ENCODE data around the gene C1GALT1. TPM values are rescaled to one million over a fixed set of nuclear protein-coding genes. Genes with fewer than 3 reads are reported as not detected.
"Not testable (repeated sequence)": the region's sequence is repeated elsewhere in the genome, so short reads cannot be mapped to it uniquely, and the experiment has no call there.

The C1GALT1 gene
- total RNA-seq, 1 donor from 2014 or later, result 37.6 TPM

GRCh38 chr7:7152315-7152714, 30.0 kb upstream of the C1GALT1 start:
- no peak for DNase-seq (ENCODE audit: low spot score)
- Mint-ChIP-seq H3K9me3 (peaks cover 40% of the 10 kb centered on the region), H3K4me1 (ENCODE audit: low read depth) (peaks cover 24% of the 10 kb centered on the region), H3K36me3 (ENCODE audit: low read depth) (peaks cover 19% of the 10 kb centered on the region), H3K27me3 (ENCODE audit: low read depth) (no peaks in the 10 kb centered on the region), H3K4me3 (ENCODE audit: low read depth) (no peak overlapping the region), H3K27ac (no peak overlapping the region)
- intact Hi-C loops (cut with micrococcal nuclease), result loop anchor here (10.0 kb wide), 1 partner anchor 812 kb away; the partner anchor contains the start of gene GLCCI1

DNA sequence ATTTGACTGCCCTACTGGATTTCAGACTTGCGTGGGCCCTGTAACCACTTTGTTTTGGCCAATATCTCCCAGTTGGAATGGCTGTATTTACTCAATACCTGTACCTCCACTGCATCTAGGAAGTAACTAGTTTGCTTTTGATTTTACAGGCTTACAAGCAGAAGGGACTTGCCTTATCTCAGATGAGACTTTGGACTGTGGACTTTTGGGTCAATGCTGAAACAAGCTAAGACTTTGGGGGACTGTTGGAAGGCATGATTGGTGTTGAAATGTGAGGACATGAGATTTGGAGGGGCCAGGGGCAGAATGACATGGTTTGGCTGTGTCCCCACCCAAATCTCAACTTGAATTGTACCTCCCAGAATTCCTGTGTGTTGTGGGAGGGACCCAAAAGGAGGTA, 28.0 kb upstream of the C1GALT1 start:
- H3K4me3 Mint-ChIP-seq (ENCODE audit: low read depth); H3K27me3 Mint-ChIP-seq (ENCODE audit: low read depth); DNase-seq (ENCODE audit: low spot score); H3K27ac Mint-ChIP-seq: not testable (repeated sequence)
- intact Hi-C loops (cut with micrococcal nuclease), result loop anchor here (10.0 kb wide), 1 partner anchor 810 kb away; the partner anchor contains the start of gene GLCCI1
- peaks cover 33% of the 10 kb centered on the region for H3K9me3 Mint-ChIP-seq
- H3K36me3 Mint-ChIP-seq (ENCODE audit: low read depth), result peaks cover 25% of the 10 kb centered on the region
- peaks cover 34% of the 10 kb centered on the region for H3K4me1 Mint-ChIP-seq (ENCODE audit: low read depth)

GRCh38 chr7:7156663-7157062, 25.7 kb upstream of the C1GALT1 start:
- Mint-ChIP-seq H3K9me3 (peaks cover 44% of the 10 kb centered on the region), H3K4me1 (ENCODE audit: low read depth) (peaks cover 49% of the 10 kb centered on the region), H3K4me3 (ENCODE audit: low read depth) (peak overlapping the region; percentile 24), H3K27me3 (ENCODE audit: low read depth) (no peaks in the 10 kb centered on the region), H3K27ac (peak overlapping the region; percentile 80), H3K36me3 (ENCODE audit: low read depth) (peaks cover 40% of the 10 kb centered on the region)
- intact Hi-C loops (cut with micrococcal nuclease), result loop anchor here (1.0 to 10.0 kb wide), 2 partner anchors 26 to 808 kb away; partner anchors contain the start of genes C1GALT1 and GLCCI1
- no peak for DNase-seq (ENCODE audit: low spot score)

GRCh38 chr7:7157177-7157886, 25.0 kb upstream of the C1GALT1 start:
- peak overlapping the region; percentile 79 for H3K4me3 Mint-ChIP-seq (ENCODE audit: low read depth)
- intact Hi-C loops (cut with micrococcal nuclease), result loop anchor here (1.0 to 10.0 kb wide), 2 partner anchors 25 to 807 kb away; partner anchors contain the start of genes C1GALT1 and GLCCI1
- no peaks in the 10 kb centered on the region for H3K27me3 Mint-ChIP-seq (ENCODE audit: low read depth)
- H3K36me3 Mint-ChIP-seq (ENCODE audit: low read depth), result peaks cover 41% of the 10 kb centered on the region
- DNase-seq (ENCODE audit: low spot score), result peak; percentile 72
- peaks cover 49% of the 10 kb centered on the region for H3K4me1 Mint-ChIP-seq (ENCODE audit: low read depth)
- H3K27ac Mint-ChIP-seq, result peak overlapping the region; percentile 80
- peaks cover 44% of the 10 kb centered on the region for H3K9me3 Mint-ChIP-seq

- intact Hi-C loops (cut with micrococcal nuclease), result loop anchor here (1.0 to 10.0 kb wide), 2 partner anchors 24 to 807 kb away; partner anchors contain the start of genes C1GALT1 and GLCCI1
- Mint-ChIP-seq H3K4me1 (ENCODE audit: low read depth) (peaks cover 48% of the 10 kb centered on the region), H3K9me3 (peaks cover 41% of the 10 kb centered on the region), H3K27ac (peak overlapping the region; percentile 80), H3K27me3 (ENCODE audit: low read depth) (no peaks in the 10 kb centered on the region), H3K4me3 (ENCODE audit: low read depth) (peak overlapping the region; percentile 79), H3K36me3 (ENCODE audit: low read depth) (peaks cover 41% of the 10 kb centered on the region)
- no peak for DNase-seq (ENCODE audit: low spot score)
Measured at GRCh38 chr7:7157887-7158271, 24.5 kb upstream of the C1GALT1 start.

DNA sequence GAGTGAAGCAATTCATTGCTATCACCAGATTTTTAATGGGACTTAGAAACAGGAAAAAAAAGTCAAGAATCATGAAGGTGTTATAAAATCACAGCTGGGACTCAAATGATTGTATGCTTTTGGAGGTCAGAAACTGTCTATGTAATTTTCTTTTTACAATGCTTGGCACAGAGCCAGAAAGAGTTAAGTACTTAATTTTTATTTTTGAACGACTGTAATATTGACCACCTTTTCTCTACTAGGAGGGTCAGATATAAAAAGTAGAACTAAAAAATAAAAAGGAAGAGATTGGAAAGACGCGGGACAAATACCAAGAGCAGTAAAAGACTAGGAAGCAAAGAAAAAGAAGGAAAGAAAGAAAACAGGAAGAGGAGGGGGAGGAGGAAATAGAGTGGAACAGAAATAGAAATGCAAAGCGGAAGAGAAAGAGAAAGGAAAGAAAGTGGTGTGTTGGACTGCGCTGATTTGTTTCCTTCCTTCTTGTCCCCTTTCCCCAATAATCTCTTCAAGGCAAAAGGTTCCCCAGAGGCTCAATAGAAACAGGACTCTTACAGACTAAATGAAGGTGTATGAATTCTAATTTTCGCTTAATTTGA, 23.2 kb upstream of the C1GALT1 start:
- H3K4me3 Mint-ChIP-seq (ENCODE audit: low read depth), result peak overlapping the region; percentile 67
- peak overlapping the region; percentile 46 for H3K27ac Mint-ChIP-seq
- intact Hi-C loops (cut with micrococcal nuclease), result loop anchor here (10.0 kb wide), 1 partner anchor 806 kb away; the partner anchor contains the start of gene GLCCI1
- DNase-seq (ENCODE audit: low spot score), result no peak
- H3K36me3 Mint-ChIP-seq (ENCODE audit: low read depth), result peaks cover 41% of the 10 kb centered on the region
- no peaks in the 10 kb centered on the region for H3K27me3 Mint-ChIP-seq (ENCODE audit: low read depth)
- H3K9me3 Mint-ChIP-seq, result peaks cover 28% of the 10 kb centered on the region
- H3K4me1 Mint-ChIP-seq (ENCODE audit: low read depth), result peaks cover 49% of the 10 kb centered on the region

DNA sequence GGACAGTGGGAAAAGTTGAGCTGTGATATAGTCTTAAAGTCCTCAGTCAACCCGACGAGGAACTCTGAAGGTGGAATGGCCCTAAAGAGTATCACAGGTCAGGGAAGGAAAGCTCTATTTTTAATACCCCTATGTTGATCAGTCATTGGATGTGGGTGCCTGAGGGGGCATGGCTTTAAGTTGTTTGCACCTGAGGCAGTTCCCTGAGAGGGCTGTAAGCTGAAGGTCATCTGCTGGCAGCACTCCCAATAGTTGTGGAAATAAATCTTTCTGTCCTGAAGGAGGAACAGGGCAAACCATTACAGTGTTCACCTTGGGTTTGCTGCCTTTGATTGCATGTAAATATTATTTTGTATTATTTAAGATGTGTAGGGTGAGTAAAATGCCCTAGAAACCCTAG, 17.8 kb upstream of the C1GALT1 start:
- H3K27ac Mint-ChIP-seq, result no peak overlapping the region
- no peak overlapping the region for H3K4me3 Mint-ChIP-seq (ENCODE audit: low read depth)
- intact Hi-C loops (cut with micrococcal nuclease), result no loop called here
- peaks cover 19% of the 10 kb centered on the region for H3K9me3 Mint-ChIP-seq
- no peaks in the 10 kb centered on the region for H3K27me3 Mint-ChIP-seq (ENCODE audit: low read depth)
- peaks cover 37% of the 10 kb centered on the region for H3K4me1 Mint-ChIP-seq (ENCODE audit: low read depth)
- no peak for DNase-seq (ENCODE audit: low spot score)
- peaks cover 49% of the 10 kb centered on the region for H3K36me3 Mint-ChIP-seq (ENCODE audit: low read depth)

- peaks cover 52% of the 10 kb centered on the region for H3K36me3 Mint-ChIP-seq (ENCODE audit: low read depth)
- DNase-seq (ENCODE audit: low spot score), result no peak
- H3K27ac Mint-ChIP-seq, result no peak overlapping the region
- H3K9me3 Mint-ChIP-seq, result peaks cover 20% of the 10 kb centered on the region
- intact Hi-C loops (cut with micrococcal nuclease), result no loop called here
- H3K4me3 Mint-ChIP-seq (ENCODE audit: low read depth), result no peak overlapping the region
- H3K4me1 Mint-ChIP-seq (ENCODE audit: low read depth), result peaks cover 34% of the 10 kb centered on the region
- no peaks in the 10 kb centered on the region for H3K27me3 Mint-ChIP-seq (ENCODE audit: low read depth)
Measured at GRCh38 chr7:7165372-7165771, 17.0 kb upstream of the C1GALT1 start.

DNA sequence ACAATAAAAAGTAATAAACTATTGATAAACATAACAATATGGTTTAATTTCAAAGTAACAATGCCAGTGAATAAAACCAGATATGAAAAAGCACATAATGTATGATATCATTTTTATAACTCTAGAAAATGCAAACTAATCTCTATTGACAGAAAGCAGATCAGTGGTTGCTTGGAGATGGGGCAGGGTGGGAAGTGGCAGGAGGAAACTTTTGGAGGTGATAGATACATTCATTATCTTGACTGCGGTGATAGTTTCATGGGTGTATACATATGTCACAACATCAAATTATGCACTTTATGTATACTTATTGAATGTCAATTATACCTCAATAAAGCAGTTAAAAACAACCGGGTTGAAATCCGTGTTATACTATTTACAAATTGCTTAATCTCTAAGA, 16.0 kb upstream of the C1GALT1 start:
- Mint-ChIP-seq H3K27ac (no peak overlapping the region), H3K9me3 (peaks cover 20% of the 10 kb centered on the region), H3K36me3 (ENCODE audit: low read depth) (peaks cover 50% of the 10 kb centered on the region), H3K4me1 (ENCODE audit: low read depth) (peaks cover 29% of the 10 kb centered on the region), H3K4me3 (ENCODE audit: low read depth) (no peak overlapping the region), H3K27me3 (ENCODE audit: low read depth) (no peaks in the 10 kb centered on the region)
- intact Hi-C loops (cut with micrococcal nuclease), result no loop called here
- DNase-seq (ENCODE audit: low spot score), result no peak

GRCh38 chr7:7169296-7169695, 13.0 kb upstream of the C1GALT1 start:
- peaks cover 40% of the 10 kb centered on the region for H3K9me3 Mint-ChIP-seq
- DNase-seq (ENCODE audit: low spot score), result no peak

DNA sequence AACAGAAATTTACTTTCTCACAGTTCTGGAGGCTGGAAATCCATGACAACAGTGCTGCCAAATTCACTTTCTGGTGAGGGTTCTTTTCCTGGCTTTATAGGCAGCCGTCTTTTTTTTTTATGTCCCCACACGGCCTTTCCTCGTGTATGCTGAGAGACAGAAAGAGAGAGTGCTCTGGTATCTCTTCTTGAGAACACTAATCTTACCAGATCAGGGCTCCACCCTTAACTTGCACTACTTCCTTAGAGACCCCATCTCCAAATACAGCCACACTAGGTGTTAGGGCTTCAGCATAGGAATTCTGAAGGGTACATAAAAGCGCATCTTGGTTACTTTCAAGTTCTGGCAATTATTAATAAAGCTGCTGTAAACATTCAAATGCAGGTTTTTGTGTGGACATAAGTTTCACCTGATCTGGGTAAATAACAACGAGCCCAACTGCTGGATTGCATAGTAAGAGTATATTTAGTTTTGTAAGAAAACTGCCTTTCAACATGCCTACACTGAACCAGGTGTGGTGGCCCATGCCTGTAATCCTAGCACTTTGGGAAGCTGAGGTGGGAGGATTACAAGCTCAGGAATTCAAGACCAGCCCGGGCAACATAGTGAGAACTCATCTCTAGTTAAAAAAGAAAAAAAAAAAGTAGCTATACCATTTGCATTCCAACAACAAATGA, 8.2 kb upstream of the C1GALT1 start:
- Mint-ChIP-seq H3K9me3 (peaks cover 44% of the 10 kb centered on the region), H3K27ac (no peak overlapping the region), H3K36me3 (ENCODE audit: low read depth) (peaks cover 46% of the 10 kb centered on the region), H3K27me3 (ENCODE audit: low read depth) (no peaks in the 10 kb centered on the region), H3K4me1 (ENCODE audit: low read depth) (peaks cover 22% of the 10 kb centered on the region), H3K4me3 (ENCODE audit: low read depth) (no peak overlapping the region)
- no peak for DNase-seq (ENCODE audit: low spot score)
- intact Hi-C loops (cut with micrococcal nuclease), result no loop called here

More at GRCh38 chr7:7169296-7169695, 13.0 kb upstream of the C1GALT1 start:
- Mint-ChIP-seq H3K36me3 (ENCODE audit: low read depth) (peaks cover 60% of the 10 kb centered on the region), H3K27me3 (ENCODE audit: low read depth) (no peaks in the 10 kb centered on the region), H3K4me1 (ENCODE audit: low read depth) (peaks cover 26% of the 10 kb centered on the region), H3K27ac (no peak overlapping the region), H3K4me3 (ENCODE audit: low read depth) (no peak overlapping the region)
- intact Hi-C loops (cut with micrococcal nuclease), result no loop called here

DNA sequence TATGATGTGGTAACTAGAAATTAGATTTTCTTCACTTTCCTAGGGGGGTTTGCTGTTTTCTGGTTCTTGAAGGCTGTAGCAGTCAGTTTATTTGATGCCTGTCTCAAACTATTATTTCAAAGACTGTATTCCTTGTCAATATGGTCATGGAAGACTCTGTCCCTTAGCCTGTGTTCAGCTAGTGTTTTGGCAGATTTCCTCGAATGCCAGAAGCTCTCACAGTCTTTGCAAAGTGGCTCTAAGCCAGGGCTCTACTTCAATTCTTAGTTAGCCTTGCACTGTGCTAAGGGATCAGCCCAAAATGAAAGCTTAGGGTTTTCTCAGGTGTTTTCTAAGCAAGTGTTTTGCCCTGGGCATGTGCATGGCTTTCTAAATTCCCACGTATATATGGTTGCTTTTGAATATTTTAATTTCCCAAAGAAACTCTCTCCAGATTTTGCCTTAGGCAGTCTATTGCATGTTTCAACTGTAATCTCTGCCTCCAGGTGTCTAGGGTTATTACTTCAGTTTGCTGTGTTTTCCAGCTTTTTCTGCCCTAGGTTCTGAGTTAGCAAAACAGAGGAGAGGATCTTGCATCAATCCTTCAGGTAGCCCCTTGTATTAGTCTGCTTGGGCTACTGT, 7.2 kb upstream of the C1GALT1 start:
- Mint-ChIP-seq H3K4me1 (ENCODE audit: low read depth) (peaks cover 14% of the 10 kb centered on the region), H3K9me3 (peaks cover 35% of the 10 kb centered on the region), H3K27me3 (ENCODE audit: low read depth) (no peaks in the 10 kb centered on the region), H3K4me3 (ENCODE audit: low read depth) (no peak overlapping the region), H3K27ac (no peak overlapping the region), H3K36me3 (ENCODE audit: low read depth) (peaks cover 39% of the 10 kb centered on the region)
- intact Hi-C loops (cut with micrococcal nuclease), result no loop called here
- DNase-seq (ENCODE audit: low spot score), result no peak
